IMR-90 (cell line): Measurements from ENCODE around the gene PCYOX1L.

Experiments used
- CEBPB ChIP-seq: IDR thresholded peaks from 2 replicates; pipeline ENCODE4 v1.6.1; 2012; ENCODE audit warnings: low read depth, low read length, improper control_type of control experiment
- CHD1 ChIP-seq: IDR thresholded peaks from 2 replicates; pipeline ENCODE4 v1.6.1; 2012; ENCODE audit warnings: low read depth, low read length, improper control_type of control experiment
- CTCF ChIP-seq: conservative IDR thresholded peaks from 2 replicates; pipeline ENCODE4 v1.5.1; 2012; ENCODE audit warnings: mild to moderate bottlenecking, low read depth, low read length, improper control_type of control experiment
- ELK1 ChIP-seq: fragments of 150-350 bp; IDR thresholded peaks from 2 replicates; pipeline ENCODE4 v1.6.1; 2016; ENCODE audit warnings: low read depth, mild to moderate bottlenecking, low read length, moderate library complexity, borderline replicate concordance
- MAFK ChIP-seq: IDR thresholded peaks from 2 replicates; pipeline ENCODE4 v1.6.1; 2012; ENCODE audit warnings: low read depth, low read length, improper control_type of control experiment
- MAZ ChIP-seq: IDR thresholded peaks from 2 replicates; pipeline ENCODE4 v1.6.1; 2012; ENCODE audit warnings: low read depth, mild to moderate bottlenecking, low read length, improper control_type of control experiment, moderate library complexity, borderline replicate concordance
- NFE2L2 ChIP-seq: fragments of 150-350 bp; IDR thresholded peaks from 2 replicates; pipeline ENCODE4 v1.6.1; 2016; ENCODE audit warnings: low read depth, mild to moderate bottlenecking, low read length
- POLR2A ChIP-seq: IDR thresholded peaks from 2 replicates; pipeline ENCODE4 v1.6.1; 2012; ENCODE audit warnings: mild to moderate bottlenecking, low read depth, low read length
- RAD21 ChIP-seq: IDR thresholded peaks from 2 replicates; pipeline ENCODE4 v1.6.1; 2012; ENCODE audit warnings: low read length, improper control_type of control experiment
- RCOR1 ChIP-seq: IDR thresholded peaks from 2 replicates; pipeline ENCODE4 v1.6.1; 2012; ENCODE audit warnings: mild to moderate bottlenecking, low read length, improper control_type of control experiment; ENCODE audit not compliant: insufficient replicate concordance
- RFX5 ChIP-seq: IDR thresholded peaks from 2 replicates; pipeline ENCODE4 v1.8.0; 2012; ENCODE audit warnings: low read depth, mild to moderate bottlenecking, low read length, moderate library complexity
- USF2 ChIP-seq: fragments of 150-350 bp; IDR thresholded peaks from 2 replicates; pipeline ENCODE4 v1.6.1; 2017; ENCODE audit warnings: mild to moderate bottlenecking, antibody characterized with exemption, low read length, low read depth

GRCh38 chr5:149315753-149316152, 42.1 kb upstream of the PCYOX1L start:
- TF ChIP-seq CTCF (no peak), POLR2A (no peak), MAFK (no peak), RAD21 (no peak), CHD1 (no peak), NFE2L2 (no peak), MAZ (no peak), USF2 (no peak), ELK1 (no peak), RFX5 (no peak), CEBPB (no peak), RCOR1 (no peak)
